Loucy (cell line): ENCODE results near the gene LGALS3.

Experiments
- H2AFZ ChIP-seq: fragments of 200-600 bp; sonication (generic); 2 replicates; pipeline ENCODE4 v1.6.0; 2016; ENCODE audit warnings: antibody characterized with exemption, mild to moderate bottlenecking, low read length, moderate library complexity
- H3F3A ChIP-seq: fragments of 200-600 bp; 2 replicates; pipeline ENCODE4 v1.6.0; 2016; ENCODE audit warnings: antibody characterized with exemption, low read depth, mild to moderate bottlenecking
- H3K27me3 ChIP-seq: fragments of 200-600 bp; sonication (generic); 2 replicates; pipeline ENCODE4 v1.6.1; 2014; ENCODE audit warnings: low read length, mild to moderate bottlenecking; ENCODE audit not compliant: insufficient read depth, poor library complexity, severe bottlenecking
- H3K36me3 ChIP-seq: fragments of 200-600 bp; sonication (generic); 2 replicates; pipeline ENCODE4 v1.6.1; 2016; ENCODE audit warnings: low read length; ENCODE audit not compliant: insufficient read depth
- H3K4me1 ChIP-seq: fragments of 200-600 bp; sonication (generic); 2 replicates; pipeline ENCODE4 v1.5.1; 2014; ENCODE audit warnings: low read length, mild to moderate bottlenecking; ENCODE audit not compliant: insufficient read depth, poor library complexity, severe bottlenecking
- H3K4me2 ChIP-seq: fragments of 200-600 bp; sonication (generic); 2 replicates; pipeline ENCODE4 v1.6.0; 2014; ENCODE audit warnings: antibody characterized with exemption, low read length, low read depth, mild to moderate bottlenecking; ENCODE audit not compliant: poor library complexity, severe bottlenecking
- H3K4me3 ChIP-seq: fragments of 200-600 bp; sonication (generic); 2 replicates; pipeline ENCODE4 v1.5.1; 2014; ENCODE audit warnings: low read length, mild to moderate bottlenecking, mixed read lengths; ENCODE audit not compliant: poor library complexity, severe bottlenecking
- H3K79me2 ChIP-seq: fragments of 200-600 bp; sonication (generic); 2 replicates; pipeline ENCODE4 v1.6.1; 2014; ENCODE audit warnings: low read length; ENCODE audit not compliant: insufficient read depth
- H3K9ac ChIP-seq: fragments of 200-600 bp; sonication (generic); 2 replicates; pipeline ENCODE4 v1.6.0; 2014; ENCODE audit warnings: mild to moderate bottlenecking, low read depth, low read length, moderate library complexity; ENCODE audit not compliant: poor library complexity, severe bottlenecking
- H3K9me2 ChIP-seq: fragments of 200-600 bp; sonication (generic); replicated peaks from 2 replicates; pipeline ENCODE4 v1.6.1; 2016; ENCODE audit warnings: low read depth, low read length, mixed read lengths
- H3K9me3 ChIP-seq: fragments of 200-600 bp; sonication (generic); 2 replicates; pipeline ENCODE4 v1.6.1; 2014; ENCODE audit warnings: mild to moderate bottlenecking, antibody characterized with exemption, low read length, low read depth; ENCODE audit not compliant: insufficient read depth
- H4K20me1 ChIP-seq: fragments of 200-600 bp; sonication (generic); 2 replicates; pipeline ENCODE4 v1.6.0; 2014; ENCODE audit warnings: antibody characterized with exemption, low read length, mild to moderate bottlenecking; ENCODE audit not compliant: insufficient read depth, poor library complexity, severe bottlenecking
- EZH2phosphoT487 ChIP-seq: fragments of 200-600 bp; IDR thresholded peaks from 2 replicates; pipeline ENCODE4 v1.6.1; 2018; ENCODE audit warnings: antibody characterized with exemption, mild to moderate bottlenecking, moderate library complexity, borderline replicate concordance
- TF ChIP-seq, protein P1 (sequence below): fragments of 200-600 bp; sonication (generic); conservative IDR thresholded peaks from 2 replicates; pipeline ENCODE4 v1.5.1; 2014; ENCODE audit warnings: mild to moderate bottlenecking, antibody characterized with exemption, low read length

LGALS3 gene

DNA sequence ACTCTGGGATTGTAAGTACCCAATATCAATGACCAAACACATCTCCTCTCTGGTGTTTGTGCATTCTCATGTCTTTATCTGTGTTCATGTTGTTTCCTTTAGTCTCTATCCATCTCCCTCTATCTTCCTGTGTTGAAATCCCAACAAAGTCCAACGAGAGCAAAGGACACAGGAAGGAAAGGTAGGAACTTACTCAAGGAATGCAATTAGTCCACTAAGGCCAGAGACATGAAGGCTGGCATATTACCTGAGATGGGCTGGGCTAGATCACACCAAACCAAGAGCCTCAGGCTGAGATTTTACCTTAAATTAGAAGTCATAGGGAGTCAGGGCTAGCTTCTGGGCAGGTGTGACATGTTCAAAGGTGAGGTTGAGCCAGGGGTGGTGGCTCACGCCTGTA, 14.3 kb upstream of the LGALS3 start:
- Histone ChIP-seq H4K20me1 (no peaks in the 10 kb centered on the region), H3K36me3 (no peaks in the 10 kb centered on the region), H3F3A (no peaks in the 10 kb centered on the region), H3K4me1 (peaks cover 10% of the 10 kb centered on the region), H3K4me2 (no peak overlapping the region), H3K79me2 (no peaks in the 10 kb centered on the region), H3K4me3 (no peak overlapping the region), H3K9me3 (no peaks in the 10 kb centered on the region), H3K9me2 (no peaks in the 10 kb centered on the region), H3K9ac (no peak overlapping the region), H3K27me3 (no peaks in the 10 kb centered on the region), H2AFZ (no peak overlapping the region)
- no peak for TF ChIP-seq EZH2phosphoT487
- TF ChIP-seq, protein P1, sequence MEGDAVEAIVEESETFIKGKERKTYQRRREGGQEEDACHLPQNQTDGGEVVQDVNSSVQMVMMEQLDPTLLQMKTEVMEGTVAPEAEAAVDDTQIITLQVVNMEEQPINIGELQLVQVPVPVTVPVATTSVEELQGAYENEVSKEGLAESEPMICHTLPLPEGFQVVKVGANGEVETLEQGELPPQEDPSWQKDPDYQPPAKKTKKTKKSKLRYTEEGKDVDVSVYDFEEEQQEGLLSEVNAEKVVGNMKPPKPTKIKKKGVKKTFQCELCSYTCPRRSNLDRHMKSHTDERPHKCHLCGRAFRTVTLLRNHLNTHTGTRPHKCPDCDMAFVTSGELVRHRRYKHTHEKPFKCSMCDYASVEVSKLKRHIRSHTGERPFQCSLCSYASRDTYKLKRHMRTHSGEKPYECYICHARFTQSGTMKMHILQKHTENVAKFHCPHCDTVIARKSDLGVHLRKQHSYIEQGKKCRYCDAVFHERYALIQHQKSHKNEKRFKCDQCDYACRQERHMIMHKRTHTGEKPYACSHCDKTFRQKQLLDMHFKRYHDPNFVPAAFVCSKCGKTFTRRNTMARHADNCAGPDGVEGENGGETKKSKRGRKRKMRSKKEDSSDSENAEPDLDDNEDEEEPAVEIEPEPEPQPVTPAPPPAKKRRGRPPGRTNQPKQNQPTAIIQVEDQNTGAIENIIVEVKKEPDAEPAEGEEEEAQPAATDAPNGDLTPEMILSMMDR: no peak

DNA sequence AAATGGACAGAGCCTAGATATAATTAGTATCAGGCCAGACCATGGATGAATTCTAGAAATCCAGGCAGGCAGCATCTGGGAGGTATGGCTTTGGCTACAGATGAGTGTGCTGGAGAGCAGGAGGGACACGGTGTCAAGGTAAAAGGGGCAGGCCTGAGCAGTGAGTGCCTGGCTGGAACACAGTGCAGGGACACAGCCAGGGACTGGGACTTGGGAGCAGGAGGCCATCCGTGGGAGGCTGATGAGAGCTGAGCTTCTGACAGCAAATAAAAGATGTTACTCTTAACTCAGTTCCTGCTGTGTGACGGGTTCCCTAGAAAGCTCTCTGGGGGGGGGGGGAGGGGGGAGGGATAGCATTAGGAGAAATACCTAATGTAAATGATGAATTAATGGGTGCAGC, 13.6 kb upstream of the LGALS3 start:
- H2AFZ ChIP-seq: no peak overlapping the region
- no peaks in the 10 kb centered on the region for H3K27me3 ChIP-seq
- no peaks in the 10 kb centered on the region for H3K9me3 ChIP-seq
- H3K79me2 ChIP-seq: no peaks in the 10 kb centered on the region
- no peaks in the 10 kb centered on the region for H3K36me3 ChIP-seq
- TF ChIP-seq EZH2phosphoT487: no peak
- TF ChIP-seq, protein P1: no peak
- H3K4me1 ChIP-seq: peaks cover 10% of the 10 kb centered on the region
- H3F3A ChIP-seq: no peaks in the 10 kb centered on the region
- no peak overlapping the region for H3K4me2 ChIP-seq
- no peaks in the 10 kb centered on the region for H3K9me2 ChIP-seq
- H3K4me3 ChIP-seq: no peak overlapping the region
- H4K20me1 ChIP-seq: no peaks in the 10 kb centered on the region
- no peak overlapping the region for H3K9ac ChIP-seq

DNA sequence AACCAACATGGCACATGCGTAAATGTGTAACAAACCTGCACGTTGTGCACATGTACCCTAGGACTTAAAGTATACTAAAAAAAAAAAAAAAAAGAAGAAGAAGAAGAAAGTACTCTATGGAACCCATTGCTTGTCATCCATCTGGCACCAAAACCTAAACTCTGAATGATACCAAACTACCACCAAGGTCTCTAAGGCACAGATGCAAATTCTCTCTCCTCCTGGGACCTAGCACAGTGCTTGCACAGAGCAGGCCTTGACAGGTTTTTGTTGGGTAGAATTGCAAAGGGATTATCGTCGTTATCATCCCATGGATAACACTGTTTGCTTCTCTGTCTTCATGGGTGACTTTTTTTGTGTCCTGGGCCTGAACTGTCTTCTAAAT, 13.2 kb upstream of the LGALS3 start:
- no peaks in the 10 kb centered on the region for H3K36me3 ChIP-seq
- no peaks in the 10 kb centered on the region for H3K79me2 ChIP-seq
- no peaks in the 10 kb centered on the region for H4K20me1 ChIP-seq
- no peak overlapping the region for H3K9ac ChIP-seq
- no peak overlapping the region for H2AFZ ChIP-seq
- peaks cover 10% of the 10 kb centered on the region for H3K4me1 ChIP-seq
- H3K4me2 ChIP-seq: no peak overlapping the region
- no peaks in the 10 kb centered on the region for H3F3A ChIP-seq
- H3K9me2 ChIP-seq: no peaks in the 10 kb centered on the region
- no peak overlapping the region for H3K4me3 ChIP-seq
- TF ChIP-seq EZH2phosphoT487: no peak
- TF ChIP-seq, protein P1: no peak
- H3K27me3 ChIP-seq: no peaks in the 10 kb centered on the region
- H3K9me3 ChIP-seq: no peaks in the 10 kb centered on the region
